PC-3 (cell line): ENCODE results near the gene PLAC8L1.

Experiments
- EZH2 ChIP-seq: fragments of 300-600 bp; sonication (generic); IDR thresholded peaks from one replicate; pipeline ENCODE4 v1.6.1; 2017; ENCODE audit warnings: antibody characterized with exemption, mild to moderate bottlenecking, low read length; ENCODE audit not compliant: unreplicated experiment
- EZH2phosphoT487 ChIP-seq: fragments of 300-600 bp; sonication (generic); IDR thresholded peaks from 2 replicates; pipeline ENCODE4 v1.6.1; 2018; ENCODE audit warnings: mild to moderate bottlenecking, antibody characterized with exemption, low read length, borderline replicate concordance
- TF ChIP-seq, protein P1 (sequence below): fragments of 300-600 bp; sonication (generic); conservative IDR thresholded peaks from 2 replicates; pipeline ENCODE4 v1.5.1; 2017; ENCODE audit warnings: antibody characterized with exemption, low read depth, mild to moderate bottlenecking, low read length

DNA sequence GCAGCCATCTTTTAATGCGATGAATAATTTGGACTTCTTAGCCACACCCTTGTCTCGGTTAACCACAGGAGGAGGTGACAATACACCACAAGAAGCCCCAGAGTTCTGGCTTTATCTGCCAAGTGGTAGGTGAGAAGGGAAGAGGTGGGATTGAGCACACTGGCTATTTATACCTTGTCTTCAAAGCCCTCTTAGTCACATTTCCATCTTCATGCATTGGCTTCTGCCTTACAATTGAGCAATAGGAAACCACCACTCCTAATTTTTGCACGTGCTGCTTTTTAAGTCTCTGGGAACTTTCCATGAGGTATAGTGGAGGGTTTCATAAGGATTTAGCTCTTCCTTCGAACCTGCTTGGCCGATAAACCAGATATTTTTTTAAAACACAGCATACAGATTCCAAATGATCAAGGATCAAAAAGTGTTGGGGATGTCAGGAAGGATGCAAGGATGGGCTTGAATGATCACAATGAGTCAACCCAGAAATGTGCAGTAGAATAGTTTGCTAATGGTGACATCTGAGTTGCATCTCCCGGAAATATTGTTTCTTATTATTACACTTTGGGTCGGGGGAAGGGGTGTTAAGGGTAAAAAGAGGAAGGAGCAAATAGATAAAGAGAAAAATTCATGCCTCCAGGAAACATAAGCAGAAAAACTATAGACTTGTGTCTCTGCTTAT, 25.5 kb downstream of the PLAC8L1 start:
- TF ChIP-seq, protein P1, sequence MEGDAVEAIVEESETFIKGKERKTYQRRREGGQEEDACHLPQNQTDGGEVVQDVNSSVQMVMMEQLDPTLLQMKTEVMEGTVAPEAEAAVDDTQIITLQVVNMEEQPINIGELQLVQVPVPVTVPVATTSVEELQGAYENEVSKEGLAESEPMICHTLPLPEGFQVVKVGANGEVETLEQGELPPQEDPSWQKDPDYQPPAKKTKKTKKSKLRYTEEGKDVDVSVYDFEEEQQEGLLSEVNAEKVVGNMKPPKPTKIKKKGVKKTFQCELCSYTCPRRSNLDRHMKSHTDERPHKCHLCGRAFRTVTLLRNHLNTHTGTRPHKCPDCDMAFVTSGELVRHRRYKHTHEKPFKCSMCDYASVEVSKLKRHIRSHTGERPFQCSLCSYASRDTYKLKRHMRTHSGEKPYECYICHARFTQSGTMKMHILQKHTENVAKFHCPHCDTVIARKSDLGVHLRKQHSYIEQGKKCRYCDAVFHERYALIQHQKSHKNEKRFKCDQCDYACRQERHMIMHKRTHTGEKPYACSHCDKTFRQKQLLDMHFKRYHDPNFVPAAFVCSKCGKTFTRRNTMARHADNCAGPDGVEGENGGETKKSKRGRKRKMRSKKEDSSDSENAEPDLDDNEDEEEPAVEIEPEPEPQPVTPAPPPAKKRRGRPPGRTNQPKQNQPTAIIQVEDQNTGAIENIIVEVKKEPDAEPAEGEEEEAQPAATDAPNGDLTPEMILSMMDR = no peak
- TF ChIP-seq EZH2 = no peak
- no peak for TF ChIP-seq EZH2phosphoT487
